K562 (cell line): ENCODE data around the gene CEP57.

Experiments used
- CCNT2 ChIP-seq: IDR thresholded peaks from 2 replicates; pipeline ENCODE4 v1.6.1; 2011; ENCODE audit warnings: borderline replicate concordance, low read depth, mild to moderate bottlenecking, moderate library complexity, mixed read lengths, low read length; ENCODE audit not compliant: insufficient read length; ENCODE audit errors: extremely low read depth
- CREB1 ChIP-seq, 2 experiments: sonication (generic) in 1 of 2; formaldehyde crosslinking in 1 of 2; IDR thresholded peaks; 2 replicates each; pipeline versions ENCODE4 v1.6.1 to v1.8.0; 2012 to 2022; ENCODE audit warnings: inconsistent platforms in 1 of 2, mild to moderate bottlenecking in 1 of 2, missing genetic modification reagents in 1 of 2, moderate library complexity in 1 of 2
- ZNF639 ChIP-seq, 2 experiments: fragments of 200-800 bp in 1 of 2; sonication (Bioruptor generic) in 1 of 2; sonication (generic) in 1 of 2; formaldehyde crosslinking in 1 of 2; IDR thresholded peaks in 1 of 2; conservative IDR thresholded peaks in 1 of 2; 2 replicates each; pipeline versions ENCODE4 v1.5.0 to v1.6.1; 2016 to 2020; ENCODE audit warnings: missing compliant biosample characterization in 1 of 2, missing genetic modification characterization in 1 of 2, missing genetic modification reagents in 1 of 2
- ZNF707 ChIP-seq: fragments of 250-450 bp; sonication (Bioruptor Pico); conservative IDR thresholded peaks from 2 replicates; pipeline ENCODE4 v1.8.0; 2022; ENCODE audit warnings: inconsistent platforms, mild to moderate bottlenecking, moderate library complexity

- TF ChIP-seq ZNF639 (CRISPR knock-in tag; conservative IDR thresholded peaks at IDR 0.05 in 1 of 2, IDR thresholded peaks at IDR 0.05 in 1 of 2) (no peak), ZNF707 (CRISPR knock-in tag) (no peak), CCNT2 (no peak), CREB1 (IDR thresholded peaks at IDR 0.05) (no peak), CREB1 (CRISPR knock-in tag; IDR thresholded peaks at IDR 0.05) (no peak)
These were observed 1.9 kb downstream of the CEP57 start for GRCh38 chr11:95792200-95792599.
